ENCODE data around the gene DNAL4.

DNA sequence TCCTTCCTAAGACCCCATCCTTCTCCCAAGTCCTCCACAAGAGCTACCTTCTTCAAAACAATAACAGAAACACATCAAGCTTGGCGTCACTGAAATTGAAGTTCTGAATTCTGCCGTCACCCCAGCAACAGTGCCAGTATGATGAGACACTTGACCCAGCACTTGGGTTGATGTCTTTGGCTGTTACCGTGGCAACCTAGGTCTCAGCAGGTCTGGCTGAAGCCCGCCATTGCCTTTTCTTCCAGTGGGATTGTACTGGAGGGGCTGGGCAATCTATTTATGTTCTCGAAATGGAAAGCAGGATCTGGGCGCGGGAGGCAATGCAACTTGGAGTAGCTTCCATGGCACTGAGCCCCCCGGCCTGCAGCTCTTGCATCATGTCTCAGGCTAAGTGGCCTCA lies 26.1 kb upstream of the DNAL4 start:
- TF ChIP-seq, protein P1, sequence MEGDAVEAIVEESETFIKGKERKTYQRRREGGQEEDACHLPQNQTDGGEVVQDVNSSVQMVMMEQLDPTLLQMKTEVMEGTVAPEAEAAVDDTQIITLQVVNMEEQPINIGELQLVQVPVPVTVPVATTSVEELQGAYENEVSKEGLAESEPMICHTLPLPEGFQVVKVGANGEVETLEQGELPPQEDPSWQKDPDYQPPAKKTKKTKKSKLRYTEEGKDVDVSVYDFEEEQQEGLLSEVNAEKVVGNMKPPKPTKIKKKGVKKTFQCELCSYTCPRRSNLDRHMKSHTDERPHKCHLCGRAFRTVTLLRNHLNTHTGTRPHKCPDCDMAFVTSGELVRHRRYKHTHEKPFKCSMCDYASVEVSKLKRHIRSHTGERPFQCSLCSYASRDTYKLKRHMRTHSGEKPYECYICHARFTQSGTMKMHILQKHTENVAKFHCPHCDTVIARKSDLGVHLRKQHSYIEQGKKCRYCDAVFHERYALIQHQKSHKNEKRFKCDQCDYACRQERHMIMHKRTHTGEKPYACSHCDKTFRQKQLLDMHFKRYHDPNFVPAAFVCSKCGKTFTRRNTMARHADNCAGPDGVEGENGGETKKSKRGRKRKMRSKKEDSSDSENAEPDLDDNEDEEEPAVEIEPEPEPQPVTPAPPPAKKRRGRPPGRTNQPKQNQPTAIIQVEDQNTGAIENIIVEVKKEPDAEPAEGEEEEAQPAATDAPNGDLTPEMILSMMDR (IDR thresholded peaks at IDR 0.05) = no peak
- TF ChIP-seq POLR2A (IDR thresholded peaks at IDR 0.05) = no peak
